ENCODE results near the gene HTATSF1.

GRCh38 chrX:136540226-136540625 lies 42.8 kb downstream of the HTATSF1 start:
- TF ChIP-seq GATA2 (IDR thresholded peaks at IDR 0.05; ENCODE audit: low read depth, low read length) = no peak
- TF ChIP-seq GATA3 (IDR thresholded peaks at IDR 0.05; ENCODE audit: low read depth, low read length) = no peak
